GM23338 (cell line): ENCODE data around the gene WDR49. TPM values are rescaled to one million over a fixed set of nuclear protein-coding genes. Genes with fewer than 3 reads are reported as not detected.

Experiments used
- ATAC-seq: fragments of 200-7000 bp; cut with Tn5 transposase; 3 replicates; pipeline ENCODE4 v1.9.1; 2020
- DNase-seq: peaks from one replicate; pipeline ENCODE4 v3.0.0-alpha.2; 2015; ENCODE audit warnings: low spot score
- H2AFZ ChIP-seq: fragments of 200-600 bp; sonication (generic); 2 replicates; pipeline ENCODE4 v1.8.0; 2016; ENCODE audit warnings: antibody characterized with exemption, mild to moderate bottlenecking, moderate library complexity
- H3F3A ChIP-seq: fragments of 200-600 bp; sonication (generic); replicated peaks from 2 replicates; pipeline ENCODE4 v1.8.0; 2017; ENCODE audit warnings: antibody characterized with exemption, mixed run types, low read depth
- H3K27ac ChIP-seq: fragments of 200-600 bp; sonication (generic); 2 replicates; pipeline ENCODE4 v1.6.1; 2016; ENCODE audit warnings: low read depth
- H3K27me3 ChIP-seq: fragments of 200-600 bp; sonication (generic); 2 replicates; pipeline ENCODE4 v1.8.0; 2016; ENCODE audit warnings: mild to moderate bottlenecking, mixed run types, moderate library complexity; ENCODE audit not compliant: insufficient read depth
- H3K36me3 ChIP-seq: fragments of 200-600 bp; sonication (generic); 2 replicates; pipeline ENCODE4 v1.8.0; 2016; ENCODE audit warnings: mild to moderate bottlenecking; ENCODE audit not compliant: insufficient read depth
- H3K4me1 ChIP-seq: fragments of 200-600 bp; sonication (generic); 2 replicates; pipeline ENCODE4 v1.8.0; 2016; ENCODE audit warnings: mild to moderate bottlenecking, moderate library complexity; ENCODE audit not compliant: insufficient read depth
- H3K4me2 ChIP-seq: fragments of 200-600 bp; sonication (generic); 2 replicates; pipeline ENCODE4 v1.7.1; 2017; ENCODE audit warnings: mixed run types
- H3K4me3 ChIP-seq: fragments of 200-600 bp; sonication (generic); 2 replicates; pipeline ENCODE4 v1.6.1; 2016; ENCODE audit warnings: mixed run types
- H3K79me2 ChIP-seq: fragments of 200-600 bp; sonication (generic); replicated peaks from 2 replicates; pipeline ENCODE4 v1.8.0; 2017; ENCODE audit warnings: mild to moderate bottlenecking; ENCODE audit not compliant: insufficient read depth
- H3K9me2 ChIP-seq: fragments of 200-600 bp; sonication (generic); 2 replicates; pipeline ENCODE4 v1.8.0; 2017; ENCODE audit not compliant: insufficient read depth
- H4K20me1 ChIP-seq: fragments of 200-600 bp; sonication (generic); replicated peaks from 2 replicates; pipeline ENCODE4 v1.8.0; 2017; ENCODE audit warnings: mild to moderate bottlenecking; ENCODE audit not compliant: insufficient read depth
- H3K27ac Mint-ChIP-seq: 2 replicates; pipeline ENCODE4 v1.8.0; 2020; ENCODE audit warnings: inconsistent platforms, mild to moderate bottlenecking, moderate library complexity, mixed read lengths
- H3K27me3 Mint-ChIP-seq: 3 replicates; pipeline ENCODE4 v1.8.0; 2022; ENCODE audit warnings: low read depth, mild to moderate bottlenecking, moderate library complexity, mixed read lengths, inconsistent platforms; ENCODE audit not compliant: insufficient read depth, poor library complexity
- H3K36me3 Mint-ChIP-seq: 3 replicates; pipeline ENCODE4 v1.8.0; 2021; ENCODE audit warnings: low read depth, mild to moderate bottlenecking, inconsistent platforms, moderate library complexity, mixed read lengths
- H3K4me1 Mint-ChIP-seq: 3 replicates; pipeline ENCODE4 v1.8.0; 2020; ENCODE audit warnings: mild to moderate bottlenecking, inconsistent platforms, mixed read lengths
- H3K4me3 Mint-ChIP-seq: 3 replicates; pipeline ENCODE4 v1.8.0; 2021; ENCODE audit warnings: moderate library complexity, mild to moderate bottlenecking, inconsistent platforms, mixed read lengths
- H3K9me3 Mint-ChIP-seq: 3 replicates; pipeline ENCODE4 v1.8.0; 2020; ENCODE audit warnings: moderate library complexity, mild to moderate bottlenecking, inconsistent platforms, mixed read lengths
- CREB1 ChIP-seq: fragments of 250-450 bp; sonication (Bioruptor Pico); IDR thresholded peaks from 2 replicates; pipeline ENCODE4 v1.5.0; 2020; ENCODE audit warnings: low read depth, mild to moderate bottlenecking, moderate library complexity
- EZH2 ChIP-seq: fragments of 200-600 bp; sonication (generic); IDR thresholded peaks from one replicate; pipeline ENCODE4 v1.8.0; 2017; ENCODE audit warnings: antibody characterized with exemption, mild to moderate bottlenecking, low read depth; ENCODE audit not compliant: unreplicated experiment
- EZH2phosphoT487 ChIP-seq: fragments of 200-600 bp; sonication (generic); IDR thresholded peaks from one replicate; pipeline ENCODE4 v1.8.1; 2018; ENCODE audit warnings: antibody characterized with exemption; ENCODE audit not compliant: unreplicated experiment
- JUNB ChIP-seq: IDR thresholded peaks from one replicate; pipeline ENCODE4 v1.6.1; 2016; ENCODE audit warnings: antibody characterized with exemption; ENCODE audit not compliant: unreplicated experiment
- NANOG ChIP-seq: IDR thresholded peaks from 2 replicates; pipeline ENCODE4 v1.6.1; 2016; ENCODE audit warnings: antibody characterized with exemption, borderline replicate concordance
- POLR2AphosphoS5 ChIP-seq: IDR thresholded peaks from 2 replicates; pipeline ENCODE4 v1.6.1; 2016; ENCODE audit warnings: antibody characterized with exemption, low read depth
- STAT1 ChIP-seq: IDR thresholded peaks from one replicate; pipeline ENCODE4 v1.6.1; 2016; ENCODE audit warnings: antibody characterized with exemption; ENCODE audit not compliant: unreplicated experiment
- ZNF114 ChIP-seq: fragments of 250-450 bp; sonication (Bioruptor Pico); IDR thresholded peaks from 2 replicates; pipeline ENCODE4 v1.5.0; 2020; ENCODE audit warnings: mild to moderate bottlenecking, moderate library complexity
- polyA plus RNA-seq: library from polyadenylated mRNA; unstranded; fragments of >200 nt; fragmentation: Nextera tagmentation; extraction: Ambion mirVana; gene quantifications from 2 replicates; pipeline ENCODE4 v1.2.1, GENCODE V29; 2016
- total RNA-seq: library from RNA; depleted of rRNA; stranded (reverse); fragments of >200 nt; shearing (Covaris generic); gene quantifications from 2 replicates; pipeline ENCODE4 v1.2.3, GENCODE V29; 2014
- TF ChIP-seq, protein P1 (sequence below): fragments of 250-450 bp; sonication (Bioruptor Pico); IDR thresholded peaks from 2 replicates; pipeline ENCODE4 v1.5.0; 2020; ENCODE audit warnings: mild to moderate bottlenecking, moderate library complexity
- TF ChIP-seq, protein P2 (sequence below): IDR thresholded peaks from one replicate; pipeline ENCODE4 v1.6.1; 2018; ENCODE audit warnings: antibody characterized with exemption; ENCODE audit not compliant: unreplicated experiment
- TF ChIP-seq, protein P3 (sequence below): IDR thresholded peaks from 2 replicates; pipeline ENCODE4 v1.6.1; 2016; ENCODE audit warnings: antibody characterized with exemption

WDR49 gene
- total and polyA plus RNA-seq, 2 experiments from 2014 or later: 1.4 to 1.9 TPM

DNA sequence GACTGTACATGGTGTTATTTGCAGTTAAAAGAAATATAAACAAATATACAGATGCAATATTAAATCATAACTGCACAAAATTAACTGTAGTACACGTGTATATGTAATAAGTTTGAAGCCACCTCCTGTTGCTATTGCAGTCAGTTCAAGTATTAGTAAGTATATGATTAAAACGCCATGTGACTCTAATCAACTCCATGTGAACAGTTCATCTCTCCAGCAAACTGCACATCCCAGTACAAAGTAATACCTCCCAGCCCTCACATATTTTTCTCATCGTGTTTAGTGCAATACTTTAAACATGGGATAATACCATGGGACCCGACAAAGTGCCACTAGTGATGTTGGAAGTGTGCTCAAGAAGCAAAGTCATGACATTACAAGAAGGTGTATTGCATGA lies 46.3 kb upstream of the WDR49 start (continued):
- TF ChIP-seq, protein P1, sequence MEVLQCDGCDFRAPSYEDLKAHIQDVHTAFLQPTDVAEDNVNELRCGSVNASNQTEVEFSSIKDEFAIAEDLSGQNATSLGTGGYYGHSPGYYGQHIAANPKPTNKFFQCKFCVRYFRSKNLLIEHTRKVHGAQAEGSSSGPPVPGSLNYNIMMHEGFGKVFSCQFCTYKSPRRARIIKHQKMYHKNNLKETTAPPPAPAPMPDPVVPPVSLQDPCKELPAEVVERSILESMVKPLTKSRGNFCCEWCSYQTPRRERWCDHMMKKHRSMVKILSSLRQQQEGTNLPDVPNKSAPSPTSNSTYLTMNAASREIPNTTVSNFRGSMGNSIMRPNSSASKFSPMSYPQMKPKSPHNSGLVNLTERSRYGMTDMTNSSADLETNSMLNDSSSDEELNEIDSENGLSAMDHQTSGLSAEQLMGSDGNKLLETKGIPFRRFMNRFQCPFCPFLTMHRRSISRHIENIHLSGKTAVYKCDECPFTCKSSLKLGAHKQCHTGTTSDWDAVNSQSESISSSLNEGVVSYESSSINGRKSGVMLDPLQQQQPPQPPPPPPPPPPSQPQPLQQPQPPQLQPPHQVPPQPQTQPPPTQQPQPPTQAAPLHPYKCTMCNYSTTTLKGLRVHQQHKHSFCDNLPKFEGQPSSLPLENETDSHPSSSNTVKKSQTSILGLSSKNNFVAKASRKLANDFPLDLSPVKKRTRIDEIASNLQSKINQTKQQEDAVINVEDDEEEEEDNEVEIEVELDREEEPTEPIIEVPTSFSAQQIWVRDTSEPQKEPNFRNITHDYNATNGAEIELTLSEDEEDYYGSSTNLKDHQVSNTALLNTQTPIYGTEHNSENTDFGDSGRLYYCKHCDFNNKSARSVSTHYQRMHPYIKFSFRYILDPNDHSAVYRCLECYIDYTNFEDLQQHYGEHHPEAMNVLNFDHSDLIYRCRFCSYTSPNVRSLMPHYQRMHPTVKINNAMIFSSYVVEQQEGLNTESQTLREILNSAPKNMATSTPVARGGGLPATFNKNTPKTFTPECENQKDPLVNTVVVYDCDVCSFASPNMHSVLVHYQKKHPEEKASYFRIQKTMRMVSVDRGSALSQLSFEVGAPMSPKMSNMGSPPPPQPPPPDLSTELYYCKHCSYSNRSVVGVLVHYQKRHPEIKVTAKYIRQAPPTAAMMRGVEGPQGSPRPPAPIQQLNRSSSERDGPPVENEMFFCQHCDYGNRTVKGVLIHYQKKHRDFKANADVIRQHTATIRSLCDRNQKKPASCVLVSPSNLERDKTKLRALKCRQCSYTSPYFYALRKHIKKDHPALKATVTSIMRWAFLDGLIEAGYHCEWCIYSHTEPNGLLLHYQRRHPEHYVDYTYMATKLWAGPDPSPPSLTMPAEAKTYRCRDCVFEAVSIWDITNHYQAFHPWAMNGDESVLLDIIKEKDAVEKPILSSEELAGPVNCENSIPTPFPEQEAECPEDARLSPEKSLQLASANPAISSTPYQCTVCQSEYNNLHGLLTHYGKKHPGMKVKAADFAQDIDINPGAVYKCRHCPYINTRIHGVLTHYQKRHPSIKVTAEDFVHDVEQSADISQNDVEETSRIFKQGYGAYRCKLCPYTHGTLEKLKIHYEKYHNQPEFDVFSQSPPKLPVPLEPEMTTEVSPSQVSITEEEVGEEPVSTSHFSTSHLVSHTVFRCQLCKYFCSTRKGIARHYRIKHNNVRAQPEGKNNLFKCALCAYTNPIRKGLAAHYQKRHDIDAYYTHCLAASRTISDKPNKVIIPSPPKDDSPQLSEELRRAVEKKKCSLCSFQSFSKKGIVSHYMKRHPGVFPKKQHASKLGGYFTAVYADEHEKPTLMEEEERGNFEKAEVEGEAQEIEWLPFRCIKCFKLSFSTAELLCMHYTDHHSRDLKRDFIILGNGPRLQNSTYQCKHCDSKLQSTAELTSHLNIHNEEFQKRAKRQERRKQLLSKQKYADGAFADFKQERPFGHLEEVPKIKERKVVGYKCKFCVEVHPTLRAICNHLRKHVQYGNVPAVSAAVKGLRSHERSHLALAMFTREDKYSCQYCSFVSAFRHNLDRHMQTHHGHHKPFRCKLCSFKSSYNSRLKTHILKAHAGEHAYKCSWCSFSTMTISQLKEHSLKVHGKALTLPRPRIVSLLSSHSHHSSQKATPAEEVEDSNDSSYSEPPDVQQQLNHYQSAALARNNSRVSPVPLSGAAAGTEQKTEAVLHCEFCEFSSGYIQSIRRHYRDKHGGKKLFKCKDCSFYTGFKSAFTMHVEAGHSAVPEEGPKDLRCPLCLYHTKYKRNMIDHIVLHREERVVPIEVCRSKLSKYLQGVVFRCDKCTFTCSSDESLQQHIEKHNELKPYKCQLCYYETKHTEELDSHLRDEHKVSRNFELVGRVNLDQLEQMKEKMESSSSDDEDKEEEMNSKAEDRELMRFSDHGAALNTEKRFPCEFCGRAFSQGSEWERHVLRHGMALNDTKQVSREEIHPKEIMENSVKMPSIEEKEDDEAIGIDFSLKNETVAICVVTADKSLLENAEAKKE: no peak
- TF ChIP-seq EZH2: no peak

DNA sequence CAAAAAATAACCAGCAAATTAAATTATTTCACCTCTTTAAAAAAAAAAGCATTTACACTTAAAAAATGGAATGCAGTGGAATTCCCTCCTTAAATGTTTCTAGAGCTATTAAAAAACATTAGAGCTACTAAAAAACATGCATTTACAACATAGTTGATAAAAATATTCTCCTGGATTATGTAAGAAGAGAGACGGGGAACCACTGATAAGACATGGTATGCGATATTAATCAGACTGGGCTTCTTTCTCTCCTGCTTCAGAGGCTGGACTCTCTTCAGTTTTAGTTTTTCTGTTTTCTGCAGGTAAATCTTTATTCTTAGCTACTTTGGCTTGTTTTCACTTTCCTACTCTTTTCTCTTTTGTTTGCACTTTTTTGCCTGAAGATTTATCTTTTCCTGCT lies 40.4 kb upstream of the WDR49 start:
- Histone ChIP-seq H3F3A (no peaks in the 10 kb centered on the region), H3K27me3 (no peaks in the 10 kb centered on the region), H4K20me1 (no peaks in the 10 kb centered on the region), H3K4me1 (peaks cover 21% of the 10 kb centered on the region), H3K79me2 (0 out of 2 replicates have a peak, but pooled peaks cover 4% of the 10 kb centered on the region), H3K4me3 (no peak overlapping the region), H2AFZ (no peak overlapping the region), H3K9me2 (no peaks in the 10 kb centered on the region), H3K36me3 (peaks cover 8% of the 10 kb centered on the region; the same call in 1 of the 2 replicates), H3K4me2 (no peak overlapping the region), H3K27ac (no peak overlapping the region)
- peaks cover 24% of the 10 kb centered on the region for H3K36me3 Mint-ChIP-seq
- H3K27ac Mint-ChIP-seq: peak overlapping the region; percentile 64; the same call in 1 of the 2 replicates
- H3K27me3 Mint-ChIP-seq: no peaks in the 10 kb centered on the region
- no peaks in the 10 kb centered on the region for H3K9me3 Mint-ChIP-seq
- H3K4me1 Mint-ChIP-seq: peaks cover 26% of the 10 kb centered on the region
- H3K4me3 Mint-ChIP-seq: no peak overlapping the region
- ATAC-seq (no peak), DNase-seq (no peak)
- TF ChIP-seq JUNB (no peak), CREB1 (CRISPR knock-in tag) (no peak), NANOG (no peak), POLR2AphosphoS5 (no peak), STAT1 (no peak), EZH2phosphoT487 (no peak), ZNF114 (no peak), EZH2 (no peak)
- TF ChIP-seq, protein P2, sequence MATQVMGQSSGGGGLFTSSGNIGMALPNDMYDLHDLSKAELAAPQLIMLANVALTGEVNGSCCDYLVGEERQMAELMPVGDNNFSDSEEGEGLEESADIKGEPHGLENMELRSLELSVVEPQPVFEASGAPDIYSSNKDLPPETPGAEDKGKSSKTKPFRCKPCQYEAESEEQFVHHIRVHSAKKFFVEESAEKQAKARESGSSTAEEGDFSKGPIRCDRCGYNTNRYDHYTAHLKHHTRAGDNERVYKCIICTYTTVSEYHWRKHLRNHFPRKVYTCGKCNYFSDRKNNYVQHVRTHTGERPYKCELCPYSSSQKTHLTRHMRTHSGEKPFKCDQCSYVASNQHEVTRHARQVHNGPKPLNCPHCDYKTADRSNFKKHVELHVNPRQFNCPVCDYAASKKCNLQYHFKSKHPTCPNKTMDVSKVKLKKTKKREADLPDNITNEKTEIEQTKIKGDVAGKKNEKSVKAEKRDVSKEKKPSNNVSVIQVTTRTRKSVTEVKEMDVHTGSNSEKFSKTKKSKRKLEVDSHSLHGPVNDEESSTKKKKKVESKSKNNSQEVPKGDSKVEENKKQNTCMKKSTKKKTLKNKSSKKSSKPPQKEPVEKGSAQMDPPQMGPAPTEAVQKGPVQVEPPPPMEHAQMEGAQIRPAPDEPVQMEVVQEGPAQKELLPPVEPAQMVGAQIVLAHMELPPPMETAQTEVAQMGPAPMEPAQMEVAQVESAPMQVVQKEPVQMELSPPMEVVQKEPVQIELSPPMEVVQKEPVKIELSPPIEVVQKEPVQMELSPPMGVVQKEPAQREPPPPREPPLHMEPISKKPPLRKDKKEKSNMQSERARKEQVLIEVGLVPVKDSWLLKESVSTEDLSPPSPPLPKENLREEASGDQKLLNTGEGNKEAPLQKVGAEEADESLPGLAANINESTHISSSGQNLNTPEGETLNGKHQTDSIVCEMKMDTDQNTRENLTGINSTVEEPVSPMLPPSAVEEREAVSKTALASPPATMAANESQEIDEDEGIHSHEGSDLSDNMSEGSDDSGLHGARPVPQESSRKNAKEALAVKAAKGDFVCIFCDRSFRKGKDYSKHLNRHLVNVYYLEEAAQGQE: no peak
- TF ChIP-seq, protein P3, sequence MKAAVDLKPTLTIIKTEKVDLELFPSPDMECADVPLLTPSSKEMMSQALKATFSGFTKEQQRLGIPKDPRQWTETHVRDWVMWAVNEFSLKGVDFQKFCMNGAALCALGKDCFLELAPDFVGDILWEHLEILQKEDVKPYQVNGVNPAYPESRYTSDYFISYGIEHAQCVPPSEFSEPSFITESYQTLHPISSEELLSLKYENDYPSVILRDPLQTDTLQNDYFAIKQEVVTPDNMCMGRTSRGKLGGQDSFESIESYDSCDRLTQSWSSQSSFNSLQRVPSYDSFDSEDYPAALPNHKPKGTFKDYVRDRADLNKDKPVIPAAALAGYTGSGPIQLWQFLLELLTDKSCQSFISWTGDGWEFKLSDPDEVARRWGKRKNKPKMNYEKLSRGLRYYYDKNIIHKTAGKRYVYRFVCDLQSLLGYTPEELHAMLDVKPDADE: no peak
